IMR-90 (cell line): Measurements from ENCODE around the gene TUBB6.

Experiments used
- CEBPB ChIP-seq: IDR thresholded peaks from 2 replicates; pipeline ENCODE4 v1.6.1; 2012; ENCODE audit warnings: low read depth, low read length, improper control_type of control experiment
- CTCF ChIP-seq: conservative IDR thresholded peaks from 2 replicates; pipeline ENCODE4 v1.5.1; 2012; ENCODE audit warnings: mild to moderate bottlenecking, low read depth, low read length, improper control_type of control experiment
- MXI1 ChIP-seq: IDR thresholded peaks from 2 replicates; pipeline ENCODE4 v1.6.1; 2012; ENCODE audit warnings: low read depth, mild to moderate bottlenecking, low read length, moderate library complexity, borderline replicate concordance
- POLR2A ChIP-seq: IDR thresholded peaks from 2 replicates; pipeline ENCODE4 v1.6.1; 2012; ENCODE audit warnings: mild to moderate bottlenecking, low read depth, low read length
- RCOR1 ChIP-seq: IDR thresholded peaks from 2 replicates; pipeline ENCODE4 v1.6.1; 2012; ENCODE audit warnings: mild to moderate bottlenecking, low read length, improper control_type of control experiment; ENCODE audit not compliant: insufficient replicate concordance
- SMC3 ChIP-seq: fragments of 150-350 bp; IDR thresholded peaks from 2 replicates; pipeline ENCODE4 v1.6.1; 2016; ENCODE audit warnings: low read depth, mild to moderate bottlenecking, antibody characterized with exemption, low read length, moderate library complexity
- USF2 ChIP-seq: fragments of 150-350 bp; IDR thresholded peaks from 2 replicates; pipeline ENCODE4 v1.6.1; 2017; ENCODE audit warnings: mild to moderate bottlenecking, antibody characterized with exemption, low read length, low read depth

- TF ChIP-seq CTCF (no peak), SMC3 (no peak), MXI1 (no peak), RCOR1 (no peak), USF2 (no peak), CEBPB (no peak), POLR2A (no peak)
Measured at GRCh38 chr18:12287131-12287681, 20.8 kb upstream of the TUBB6 start.
